Trophoblast cell (in vitro differentiated cells and primary cell): ENCODE measurements around the gene DENND4B.

Source experiments
- DNase-seq, 2 donors: peaks; one replicate each; pipeline ENCODE4 v3.0.0-alpha.2; 2016
- H2AFZ ChIP-seq: 2 replicates; pipeline ENCODE4 v1.6.1; 2013; ENCODE audit warnings: low read length, moderate library complexity, mild to moderate bottlenecking; ENCODE audit not compliant: insufficient read depth, poor library complexity
- H2AK5ac ChIP-seq: 2 replicates; pipeline ENCODE4 v1.6.1; 2013; ENCODE audit warnings: mild to moderate bottlenecking, low read length
- H2BK120ac ChIP-seq: 2 replicates; pipeline ENCODE4 v1.6.1; 2013; ENCODE audit warnings: low read length, mild to moderate bottlenecking, moderate library complexity; ENCODE audit not compliant: insufficient read depth, poor library complexity
- H2BK12ac ChIP-seq: 2 replicates; pipeline ENCODE4 v1.6.1; 2013; ENCODE audit warnings: mild to moderate bottlenecking, low read length, moderate library complexity
- H2BK5ac ChIP-seq: 2 replicates; pipeline ENCODE4 v1.6.1; 2013; ENCODE audit warnings: low read length, low read depth, moderate library complexity, mild to moderate bottlenecking; ENCODE audit not compliant: poor library complexity
- H3K14ac ChIP-seq: 2 replicates; pipeline ENCODE4 v1.6.1; 2013; ENCODE audit warnings: mild to moderate bottlenecking, low read length
- H3K18ac ChIP-seq: 2 replicates; pipeline ENCODE4 v1.6.1; 2013; ENCODE audit warnings: mild to moderate bottlenecking, low read length
- H3K23ac ChIP-seq: 2 replicates; pipeline ENCODE4 v1.6.1; 2013; ENCODE audit warnings: low read length
- H3K27ac ChIP-seq: 2 replicates; pipeline ENCODE4 v1.5.1; 2013; ENCODE audit warnings: low read depth, mild to moderate bottlenecking, inconsistent platforms, low read length, moderate library complexity
- H3K27me3 ChIP-seq: 2 replicates; pipeline ENCODE4 v1.6.1; 2013; ENCODE audit warnings: inconsistent platforms, mild to moderate bottlenecking, low read length, moderate library complexity; ENCODE audit not compliant: insufficient read depth
- H3K36me3 ChIP-seq, 2 experiments: 1 replicate in 1 of 2; 2 replicates in 1 of 2; pipeline ENCODE4 v1.6.1; 2013; ENCODE audit warnings: low read length in 2 of 2, mild to moderate bottlenecking in 2 of 2, moderate library complexity in 1 of 2; ENCODE audit not compliant: insufficient read depth in 2 of 2, control insufficient read depth in 1 of 2
- H3K4ac ChIP-seq: 2 replicates; pipeline ENCODE4 v1.6.1; 2013; ENCODE audit warnings: low read depth, mild to moderate bottlenecking, low read length, moderate library complexity
- H3K4me1 ChIP-seq, 2 experiments: 1 replicate in 1 of 2; 2 replicates in 1 of 2; pipeline ENCODE4 v1.6.1; 2013; ENCODE audit warnings: low read length in 2 of 2, mild to moderate bottlenecking in 2 of 2, moderate library complexity in 1 of 2; ENCODE audit not compliant: insufficient read depth in 2 of 2, control insufficient read depth in 1 of 2
- H3K4me2 ChIP-seq: 2 replicates; pipeline ENCODE4 v1.6.1; 2013; ENCODE audit warnings: inconsistent platforms, mild to moderate bottlenecking, low read length, moderate library complexity
- H3K4me3 ChIP-seq: 2 replicates; pipeline ENCODE4 v1.5.1; 2013; ENCODE audit warnings: mild to moderate bottlenecking, low read depth, low read length, inconsistent platforms
- H3K79me1 ChIP-seq: one replicate; pipeline ENCODE4 v1.6.1; 2013; ENCODE audit warnings: low read length
- H3K79me2 ChIP-seq: 2 replicates; pipeline ENCODE4 v1.6.1; 2013; ENCODE audit warnings: low read length, mild to moderate bottlenecking; ENCODE audit not compliant: control insufficient read depth, insufficient read depth, poor library complexity
- H3K9ac ChIP-seq: 2 replicates; pipeline ENCODE4 v1.6.1; 2013; ENCODE audit warnings: mild to moderate bottlenecking, low read length
- H3K9me3 ChIP-seq: 2 replicates; pipeline ENCODE4 v1.6.1; 2013; ENCODE audit warnings: low read depth, mild to moderate bottlenecking, control low read depth, inconsistent platforms, low read length; ENCODE audit not compliant: insufficient read depth
- H4K12ac ChIP-seq: 2 replicates; pipeline ENCODE4 v1.6.1; 2013; ENCODE audit warnings: low read depth, mild to moderate bottlenecking, low read length, moderate library complexity
- H4K8ac ChIP-seq: 2 replicates; pipeline ENCODE4 v1.6.1; 2013; ENCODE audit warnings: low read depth, mild to moderate bottlenecking, low read length, moderate library complexity
- H4K91ac ChIP-seq: one replicate; pipeline ENCODE4 v1.6.1; 2013; ENCODE audit warnings: low read depth, mild to moderate bottlenecking, low read length, moderate library complexity
- WGBS: extraction: QIAGEN DNeasy Blood & Tissue Kit; methylation state at CpG from one replicate; pipeline ENCODE4 v1.1.7; 2013; ENCODE audit warnings: missing lambda C conversion rate; ENCODE audit not compliant: insufficient read length, insufficient coverage; ENCODE audit errors: extremely low coverage; 5-methylcytosine and 5-hydroxymethylcytosine counted together

The DENND4B gene

GRCh38 chr1:153922972-153923925 lies 23.3 kb downstream of the DENND4B start, which contains the start of gene GATAD2B:
Gene GATAD2B (minus strand): TSS chr1:153922972. CDS start chr1:153828347, 94,625 bp downstream.
- Histone ChIP-seq H2BK5ac (peak within 1 kb of the TSS; percentile 98), H4K91ac (peak within 1 kb of the TSS; percentile 97), H3K79me1 (peaks cover 14% of the 10 kb centered on the region), H3K9me3 (no peaks in the 10 kb centered on the region), H3K4ac (peak within 1 kb of the TSS; percentile 94), H3K36me3 (peaks cover 0 to 2% of the 10 kb centered on the region in 2 experiments), H4K8ac (peak within 1 kb of the TSS; percentile 97), H2BK120ac (peak within 1 kb of the TSS; percentile 90), H2BK12ac (peak within 1 kb of the TSS; percentile 63), H2AFZ (peak within 1 kb of the TSS; percentile 85), H2AK5ac (no peak within 1 kb of the TSS), H3K18ac (peak within 1 kb of the TSS; percentile 99), H3K14ac (peak within 1 kb of the TSS; percentile 99), H3K23ac (no peak within 1 kb of the TSS), H3K4me3 (peak within 1 kb of the TSS; percentile 93), H4K12ac (peak within 1 kb of the TSS; percentile 93), H3K27me3 (no peaks in the 10 kb centered on the region), H3K4me1 (peaks cover 8 to 9% of the 10 kb centered on the region in 2 experiments), H3K79me2 (peaks cover 18% of the 10 kb centered on the region), H3K4me2 (peak within 1 kb of the TSS; percentile 86), H3K27ac (peak within 1 kb of the TSS; percentile 99), H3K9ac (peak within 1 kb of the TSS; percentile 91)
- DNase-seq: peak; percentile 100
- no CpG with 5 or more reads among the region's 53 CpGs for WGBS

DNA sequence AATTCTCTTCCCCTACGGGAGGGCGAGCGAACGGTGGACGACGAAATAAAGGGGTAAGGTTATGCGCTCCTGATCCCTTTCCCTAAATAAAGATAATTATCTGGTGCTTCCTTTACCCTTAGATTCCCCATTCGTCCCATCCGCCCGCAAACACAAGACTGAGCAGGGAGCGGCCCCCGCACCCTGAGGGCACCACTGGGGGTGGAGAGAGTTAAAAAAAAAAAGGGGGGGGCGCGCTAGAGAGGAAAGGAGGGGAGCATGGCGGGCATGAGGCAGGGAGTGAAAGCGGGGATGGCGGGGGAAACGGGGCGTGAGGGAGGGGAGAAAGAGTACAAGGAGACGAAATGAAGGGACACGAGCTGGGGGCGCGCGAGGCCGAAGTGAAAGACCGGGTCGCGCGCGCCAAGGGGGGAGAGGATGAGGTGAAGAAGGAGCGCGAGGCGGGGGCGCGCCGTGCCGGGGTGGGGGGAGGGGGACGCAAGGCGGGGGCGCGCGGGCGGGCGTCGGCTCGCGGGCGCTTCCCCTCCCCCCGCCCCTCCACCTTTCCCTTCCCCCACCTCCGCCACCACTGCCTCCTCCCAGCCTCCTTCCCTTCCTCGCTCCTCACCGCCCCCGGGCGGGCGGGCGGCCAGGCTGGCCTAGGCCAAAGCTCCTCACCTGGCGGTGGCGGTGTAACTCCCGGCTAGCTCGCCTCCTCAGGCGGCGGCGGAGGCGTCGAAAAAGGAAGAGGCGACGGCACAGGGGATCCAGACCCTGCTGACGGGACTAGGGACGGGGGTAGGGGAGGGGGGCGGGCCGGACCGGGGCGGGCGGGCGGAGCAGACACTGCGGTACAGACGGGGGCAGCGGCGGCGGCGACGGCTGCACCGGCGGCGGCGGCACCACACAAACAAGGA lies 24.2 kb downstream of the DENND4B start:
- Histone ChIP-seq H3K79me2 (peaks cover 21% of the 10 kb centered on the region), H2AK5ac (no peak overlapping the region), H3K9ac (peak overlapping the region; percentile 91), H4K12ac (peak overlapping the region; percentile 93), H3K4me1 (peaks cover 8 to 9% of the 10 kb centered on the region in 2 experiments), H3K9me3 (no peaks in the 10 kb centered on the region), H3K79me1 (peaks cover 14% of the 10 kb centered on the region), H4K8ac (peak overlapping the region; percentile 96), H4K91ac (peak overlapping the region; percentile 97), H3K18ac (peak overlapping the region; percentile 99), H3K14ac (peak overlapping the region; percentile 99), H3K4me2 (peak overlapping the region; percentile 86), H2BK12ac (peak overlapping the region; percentile 63), H2AFZ (peak overlapping the region; percentile 83), H3K36me3 (peaks cover 0 to 4% of the 10 kb centered on the region in 2 experiments), H3K4me3 (peak overlapping the region; percentile 93), H3K4ac (peak overlapping the region; percentile 94), H2BK5ac (peak overlapping the region; percentile 98), H2BK120ac (peak overlapping the region; percentile 90), H3K27ac (peak overlapping the region; percentile 99), H3K27me3 (no peaks in the 10 kb centered on the region), H3K23ac (no peak overlapping the region)
- WGBS: no CpG with 5 or more reads among the region's 86 CpGs
- DNase-seq: peak; percentile 57 to 68

DNA sequence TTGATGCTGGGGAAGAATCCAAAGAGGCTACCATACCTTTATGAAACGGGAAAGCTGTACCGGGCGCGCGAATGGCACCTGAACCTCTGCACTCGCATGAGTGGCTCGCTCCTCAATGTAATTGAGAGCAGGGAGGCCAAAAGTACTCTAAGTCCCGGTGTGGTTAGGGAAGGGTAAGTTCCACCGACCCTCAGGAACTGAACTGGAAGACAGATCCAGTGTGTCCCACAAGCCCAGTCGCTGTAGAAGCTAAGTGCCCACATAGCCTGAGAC lies 24.8 kb downstream of the DENND4B start:
- no peak overlapping the region for H2BK12ac ChIP-seq
- no peaks in the 10 kb centered on the region for H3K27me3 ChIP-seq
- H3K23ac ChIP-seq: no peak overlapping the region
- H3K4me1 ChIP-seq: peaks cover 8 to 9% of the 10 kb centered on the region in 2 experiments
- peak overlapping the region; percentile 27 for H2BK5ac ChIP-seq
- H2AFZ ChIP-seq: peak overlapping the region; percentile 2
- no peaks in the 10 kb centered on the region for H3K9me3 ChIP-seq
- no peak overlapping the region for H4K8ac ChIP-seq
- H3K79me2 ChIP-seq: peaks cover 21% of the 10 kb centered on the region
- H3K14ac ChIP-seq: peak overlapping the region; percentile 31
- H4K12ac ChIP-seq: no peak overlapping the region
- DNase-seq: peak in 1 of 2 donors; percentile 18
- H3K4me3 ChIP-seq: peak overlapping the region; percentile 93
- H3K4me2 ChIP-seq: peak overlapping the region; percentile 86
- peak overlapping the region; percentile 72 for H3K27ac ChIP-seq
- H3K9ac ChIP-seq: peak overlapping the region; percentile 59
- H2BK120ac ChIP-seq: no peak overlapping the region
- H4K91ac ChIP-seq: peak overlapping the region; percentile 2
- H3K36me3 ChIP-seq: peaks cover 0 to 4% of the 10 kb centered on the region in 2 experiments
- peak overlapping the region; percentile 8 for H3K18ac ChIP-seq
- peaks cover 14% of the 10 kb centered on the region for H3K79me1 ChIP-seq
- no CpG with 5 or more reads among the region's 10 CpGs for WGBS
- H3K4ac ChIP-seq: peak overlapping the region; percentile 88
- H2AK5ac ChIP-seq: no peak overlapping the region
